HL-60/S4 treated with retinoic acid at 250 ng/mL for 4 days and 3 days (cell line): Measurements from ENCODE around the gene ANKRD24.

ENCODE experiments used
- in situ Hi-C: fragments of 300-500 bp; cut with MboI; formaldehyde crosslinking; loops from 2 replicates; pipeline ENCODE4 v1.7.0; 2022; ENCODE audit warnings: low sequenced_read_pairs

ANKRD24 gene

GRCh38 chr19:4197625-4198466 lies 15.4 kb downstream of the ANKRD24 start:
- in situ Hi-C loops = no loop called here

- in situ Hi-C loops = no loop called here
These were observed 16.1 kb downstream of the ANKRD24 start for GRCh38 chr19:4198467-4199126.

- in situ Hi-C loops = loop anchor here (25.0 kb wide), 1 partner anchor 337 kb away; the partner anchor contains the start of gene ZFR2
These were observed 17.3 kb downstream of the ANKRD24 start for GRCh38 chr19:4199699-4200293.

- in situ Hi-C loops = loop anchor here (25.0 kb wide), 1 partner anchor 339 kb away; the partner anchor contains the start of gene ZFR2
These were observed 18.6 kb downstream of the ANKRD24 start for GRCh38 chr19:4200940-4201542.

- in situ Hi-C loops = loop anchor here (25.0 kb wide), 1 partner anchor 339 kb away; the partner anchor contains the start of gene ZFR2
These were observed 19.3 kb downstream of the ANKRD24 start for GRCh38 chr19:4201798-4202197.

DNA sequence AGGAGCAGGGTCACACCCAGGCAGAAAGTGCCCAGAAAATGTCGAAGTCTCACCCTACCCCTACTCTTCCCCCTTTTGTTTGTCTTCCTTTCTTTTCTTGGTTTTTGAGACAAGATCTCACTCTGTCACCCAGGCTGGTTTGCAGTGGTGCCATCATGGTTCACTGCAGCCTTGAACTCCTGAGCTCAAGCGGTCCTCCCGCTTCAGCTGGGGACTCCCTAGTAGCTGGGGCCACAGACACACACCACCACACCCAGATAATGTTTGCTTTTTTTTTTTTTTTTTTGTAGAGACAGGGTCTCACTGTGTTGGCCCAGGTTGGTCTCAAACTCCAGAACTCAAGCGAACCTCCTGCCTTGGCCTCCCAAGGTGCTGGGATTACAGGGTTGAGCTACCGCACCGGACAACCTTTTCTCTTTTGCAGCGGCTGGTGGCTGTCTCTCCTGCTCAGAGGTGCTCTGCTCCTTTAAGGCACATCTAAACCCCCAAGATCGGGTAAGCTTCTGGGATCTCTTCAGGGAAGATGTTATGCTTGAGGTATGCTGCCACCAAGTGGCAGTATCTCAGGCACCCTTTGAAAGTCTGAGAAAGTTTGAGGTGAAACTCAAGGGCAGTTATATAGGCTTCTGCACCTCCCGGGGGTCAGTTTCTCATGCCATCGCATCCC lies 24.5 kb downstream of the ANKRD24 start:
- in situ Hi-C loops = loop anchor here (25.0 kb wide), 1 partner anchor 345 kb away; the partner anchor contains the start of gene ZFR2

DNA sequence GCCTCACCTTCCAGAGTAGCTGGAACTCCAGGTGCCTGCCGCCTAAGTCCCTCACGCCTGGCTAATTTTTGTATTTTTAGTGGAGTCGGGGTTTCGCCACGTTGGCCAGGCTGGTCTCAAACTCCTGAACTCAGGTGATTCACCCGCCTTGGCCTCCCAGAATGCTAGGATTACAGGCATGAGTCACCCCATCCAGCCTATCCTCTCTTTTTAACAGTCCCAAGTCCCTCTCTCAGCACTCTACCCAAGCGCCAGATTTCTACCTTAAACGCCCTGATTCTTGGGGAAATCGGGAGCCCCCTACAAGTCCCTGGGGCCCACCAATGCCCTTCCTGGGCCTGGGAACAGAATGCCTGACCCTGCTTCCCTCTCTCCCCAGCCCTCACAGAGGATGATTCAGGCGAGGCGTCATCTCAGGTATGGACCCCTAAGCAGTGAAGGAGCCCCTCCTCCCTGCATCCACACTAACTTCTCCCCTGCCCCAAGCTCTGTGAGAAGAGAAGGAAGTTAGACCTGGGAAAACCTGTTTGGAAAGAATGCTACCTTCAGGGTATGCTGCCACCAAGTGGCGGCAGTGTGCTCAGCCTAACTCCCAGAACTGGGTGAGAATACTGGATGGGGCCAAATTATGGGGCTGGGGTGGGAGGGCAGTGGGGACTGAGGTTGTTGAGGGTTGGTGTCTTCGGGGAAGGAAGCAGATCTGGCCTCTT lies 26.1 kb downstream of the ANKRD24 start:
- in situ Hi-C loops = loop anchor here (25.0 kb wide), 1 partner anchor 346 kb away; the partner anchor contains the start of gene ZFR2

DNA sequence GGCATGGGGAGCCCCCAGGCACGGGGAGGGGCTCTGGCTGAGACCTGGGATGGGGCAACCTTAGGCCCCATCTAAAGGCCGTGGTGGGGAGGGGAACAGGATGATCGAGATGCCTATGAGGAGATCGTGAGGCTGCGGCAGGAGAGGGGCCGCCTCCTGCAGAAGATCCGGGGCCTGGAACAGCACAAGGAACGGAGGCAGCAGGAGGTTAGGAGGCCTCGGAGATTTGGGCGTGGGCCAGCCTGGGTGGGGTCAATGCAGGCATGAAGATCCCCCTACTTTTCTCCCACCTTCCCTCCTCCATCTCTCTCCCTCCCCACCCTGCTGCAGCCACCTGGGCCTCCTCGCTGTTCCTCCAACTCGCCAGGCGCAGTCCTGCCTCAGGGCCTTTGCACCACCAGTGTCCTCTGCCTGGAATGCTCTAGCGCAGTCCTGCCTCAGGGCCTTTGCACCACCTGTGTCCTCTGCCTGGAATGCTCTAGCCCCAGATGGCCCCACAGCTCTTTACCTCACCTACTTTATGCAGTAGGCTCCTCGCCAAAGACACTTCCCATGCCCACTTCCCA lies 27.8 kb downstream of the ANKRD24 start:
- in situ Hi-C loops = loop anchor here (25.0 kb wide), 1 partner anchor 348 kb away; the partner anchor contains the start of gene ZFR2

GRCh38 chr19:4213116-4213515 lies 30.6 kb downstream of the ANKRD24 start:
- in situ Hi-C loops = loop anchor here (25.0 kb wide), 1 partner anchor 351 kb away; the partner anchor contains the start of gene ZFR2

DNA sequence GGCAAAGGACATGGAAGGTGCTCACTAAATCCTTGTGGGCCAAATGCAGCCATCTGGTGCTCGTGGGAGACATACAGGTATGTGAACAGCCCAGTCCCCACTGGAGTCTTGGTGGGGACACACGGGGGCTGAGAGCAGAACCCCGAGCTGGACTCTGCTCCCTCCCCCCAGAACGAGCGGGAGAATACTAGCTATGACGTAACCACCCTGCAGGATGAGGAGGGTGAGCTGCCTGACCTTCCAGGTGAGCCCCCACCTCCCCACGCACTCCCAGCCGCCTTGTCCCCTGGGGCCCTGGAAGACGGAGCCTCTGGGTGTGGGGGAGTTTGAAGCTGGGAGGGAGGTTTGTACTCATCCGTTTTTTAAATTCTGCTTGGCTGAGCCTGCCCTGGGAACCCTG lies 33.3 kb downstream of the ANKRD24 start:
- in situ Hi-C loops = loop anchor here (25.0 kb wide), 1 partner anchor 354 kb away; the partner anchor contains the start of gene ZFR2

GRCh38 chr19:4216846-4217245 lies 34.4 kb downstream of the ANKRD24 start:
- in situ Hi-C loops = loop anchor here (25.0 kb wide), 1 partner anchor 355 kb away; the partner anchor contains the start of gene ZFR2

DNA sequence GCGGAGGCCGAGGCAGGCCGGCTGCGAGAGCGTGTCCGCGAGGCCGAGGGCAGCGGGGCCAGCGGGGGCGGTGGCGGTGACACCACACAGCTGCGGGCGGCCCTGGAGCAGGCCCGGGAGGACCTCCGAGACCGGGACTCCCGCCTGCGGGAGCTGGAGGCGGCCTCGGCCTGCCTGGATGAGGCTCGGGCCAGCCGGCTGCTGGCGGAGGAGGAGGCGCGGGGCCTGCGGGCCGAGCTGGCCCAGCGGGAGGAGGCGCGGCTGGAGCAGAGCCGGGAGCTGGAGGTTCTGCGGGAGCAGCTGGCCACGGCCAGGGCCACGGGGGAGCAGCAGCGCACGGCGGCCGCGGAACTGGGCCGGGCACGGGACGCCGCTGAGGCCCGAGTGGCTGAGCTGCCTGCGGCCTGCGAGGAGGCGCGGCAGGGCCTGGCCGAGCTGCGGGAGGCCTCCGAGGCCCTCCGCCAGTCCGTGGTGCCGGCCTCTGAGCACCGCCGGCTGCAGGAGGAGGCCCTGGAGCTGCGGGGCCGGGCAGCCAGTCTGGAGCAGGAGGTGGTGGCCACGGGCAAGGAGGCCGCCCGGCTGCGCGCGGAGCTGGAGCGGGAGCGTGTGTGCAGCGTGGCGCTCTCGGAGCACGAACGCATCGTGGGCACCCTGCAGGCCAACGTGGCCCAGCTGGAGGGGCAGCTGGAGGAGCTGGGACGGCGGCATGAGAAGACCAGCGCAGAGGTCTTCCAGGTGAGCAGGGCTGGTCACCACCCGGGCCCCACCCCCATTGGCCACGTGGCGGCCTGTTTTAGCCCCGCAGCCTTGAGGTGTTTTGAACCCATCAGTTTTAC lies 35.2 kb downstream of the ANKRD24 start:
- in situ Hi-C loops = loop anchor here (25.0 kb wide), 1 partner anchor 355 kb away; the partner anchor contains the start of gene ZFR2

DNA sequence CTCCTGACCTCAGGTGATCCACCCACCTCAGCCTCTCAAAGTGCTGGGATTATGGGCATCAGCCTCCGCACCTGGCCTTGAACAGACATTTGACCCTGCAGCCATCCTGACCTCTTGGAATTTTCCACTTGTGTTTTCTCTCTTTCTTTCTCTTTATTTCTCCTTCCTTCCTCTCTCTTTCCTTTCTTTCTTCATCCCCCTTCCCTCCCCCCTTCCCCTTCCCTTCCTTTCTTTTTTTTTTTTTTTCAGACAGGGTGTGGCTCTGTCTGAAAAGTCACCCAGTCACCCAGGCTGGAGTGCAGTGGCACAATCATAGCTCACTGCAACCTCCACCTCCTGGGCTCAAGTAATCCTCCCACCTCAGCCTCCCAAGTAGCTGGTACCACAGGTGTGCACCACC lies 36.0 kb downstream of the ANKRD24 start:
- in situ Hi-C loops = loop anchor here (25.0 kb wide), 1 partner anchor 356 kb away; the partner anchor contains the start of gene ZFR2

- in situ Hi-C loops = loop anchor here (25.0 kb wide), 1 partner anchor 358 kb away; the partner anchor contains the start of gene ZFR2
These were observed 37.7 kb downstream of the ANKRD24 start for GRCh38 chr19:4220188-4220587.

GRCh38 chr19:4224470-4224869 lies 42.0 kb downstream of the ANKRD24 start:
- in situ Hi-C loops = loop anchor here (25.0 kb wide), 1 partner anchor 362 kb away; the partner anchor contains the start of gene ZFR2

DNA sequence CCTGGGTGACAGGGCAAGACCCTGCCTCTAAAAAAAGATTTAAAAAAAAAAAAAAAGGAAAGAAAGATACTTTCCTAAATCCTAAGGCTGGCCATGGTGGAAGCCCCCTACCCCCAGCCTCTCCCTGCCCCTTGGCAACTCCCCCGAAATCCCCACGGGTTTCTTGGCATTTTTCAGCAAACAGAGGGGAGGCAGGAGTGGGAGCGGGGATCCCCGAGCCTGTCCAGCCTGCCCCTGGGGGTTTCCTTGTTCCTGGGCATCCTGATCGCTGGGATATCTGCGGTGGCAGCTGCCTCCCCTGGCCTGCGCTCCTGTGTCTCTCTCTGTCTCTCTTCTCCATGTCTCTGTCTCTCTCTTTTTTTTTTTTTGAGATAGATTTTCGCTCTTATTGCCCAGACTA lies 43.4 kb downstream of the ANKRD24 start:
- in situ Hi-C loops = no loop called here

GRCh38 chr19:4227771-4228170 lies 45.3 kb downstream of the ANKRD24 start:
- in situ Hi-C loops = no loop called here

GRCh38 chr19:4228765-4229178 lies 46.3 kb downstream of the ANKRD24 start:
- in situ Hi-C loops = no loop called here
